Activated naive CD4-positive, alpha-beta T cell treated with Interleukin-2 at 50 U/mL for 16 hours (primary cell): ENCODE data around the gene AMZ2.
A peak's percentile ranks its signal among the peaks of the same experiment; 100 is the strongest.
"Not testable (repeated sequence)": the region's sequence is repeated elsewhere in the genome, so short reads cannot be mapped to it uniquely, and the experiment has no call there.

Experiments used
- DNase-seq: peaks from one replicate; pipeline ENCODE4 v3.0.0-alpha.2; 2020

The AMZ2 gene

DNA sequence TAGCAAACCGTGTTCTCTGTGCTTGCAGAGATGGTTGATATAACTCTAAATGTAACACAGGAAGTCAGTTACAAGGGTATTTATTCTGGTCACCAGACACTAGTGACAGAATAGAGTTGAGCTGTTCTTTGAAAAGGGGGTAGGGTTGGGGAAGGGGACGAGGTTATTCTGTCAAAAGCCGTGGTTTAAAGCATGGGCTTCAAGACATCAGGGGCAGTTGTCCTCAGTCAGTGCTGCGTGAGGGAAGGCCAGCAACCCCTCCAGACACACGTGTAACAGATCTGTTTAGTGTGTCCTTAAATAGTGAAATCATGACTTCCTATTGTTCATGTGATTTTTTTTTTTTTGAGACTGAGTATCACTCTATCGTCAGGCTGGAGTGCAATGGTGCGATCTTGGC lies 5.6 kb downstream of the AMZ2 start:
- DNase-seq = not testable (repeated sequence)

GRCh38 chr17:68255151-68255550 lies 7.3 kb downstream of the AMZ2 start:
- DNase-seq = no peak

DNA sequence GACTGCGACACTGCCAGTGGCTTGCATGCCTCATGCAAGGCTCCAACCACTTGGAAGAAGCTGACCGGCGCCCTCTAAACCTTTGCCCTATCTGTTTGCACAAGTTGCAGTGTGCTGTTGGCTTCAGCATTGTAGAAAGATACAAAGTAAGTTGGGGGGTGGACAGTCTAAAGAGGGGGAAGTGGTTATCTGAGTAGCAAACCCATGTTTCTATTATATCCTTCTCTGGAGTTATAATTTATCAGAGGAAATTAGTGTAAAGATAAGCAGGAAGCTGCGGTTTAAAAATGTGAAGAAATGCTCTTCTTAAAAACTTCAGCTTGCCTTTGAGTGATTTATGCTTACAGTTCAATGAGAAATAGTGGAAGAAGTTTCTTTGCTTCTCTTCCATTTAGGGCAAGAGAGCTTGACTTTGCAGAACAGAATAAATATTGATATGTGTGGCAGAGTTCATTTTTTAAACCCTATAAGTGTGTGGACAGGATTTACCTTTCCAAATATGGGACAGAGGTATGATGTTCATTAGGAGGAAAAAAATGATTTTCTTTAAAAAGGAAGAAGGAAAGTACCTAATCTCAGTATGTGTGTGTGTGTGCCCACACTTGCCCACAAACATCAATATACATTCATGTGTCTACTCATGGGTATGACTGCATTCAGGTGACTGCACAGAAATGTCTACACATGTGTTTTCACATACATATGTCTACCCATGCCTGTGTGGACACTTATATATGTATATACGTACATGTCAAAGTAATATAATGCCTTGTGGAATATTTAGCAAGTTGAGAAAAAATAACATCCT lies 8.1 kb downstream of the AMZ2 start:
- DNase-seq = peak; percentile 40

GRCh38 chr17:68256701-68257100 lies 8.9 kb downstream of the AMZ2 start:
- DNase-seq = not testable (repeated sequence)

- DNase-seq = no peak
Measured at GRCh38 chr17:68257934-68258333, 10.1 kb downstream of the AMZ2 start.

- peak; percentile 80 for DNase-seq
Measured at GRCh38 chr17:68258890-68259647, 11.2 kb downstream of the AMZ2 start.

DNA sequence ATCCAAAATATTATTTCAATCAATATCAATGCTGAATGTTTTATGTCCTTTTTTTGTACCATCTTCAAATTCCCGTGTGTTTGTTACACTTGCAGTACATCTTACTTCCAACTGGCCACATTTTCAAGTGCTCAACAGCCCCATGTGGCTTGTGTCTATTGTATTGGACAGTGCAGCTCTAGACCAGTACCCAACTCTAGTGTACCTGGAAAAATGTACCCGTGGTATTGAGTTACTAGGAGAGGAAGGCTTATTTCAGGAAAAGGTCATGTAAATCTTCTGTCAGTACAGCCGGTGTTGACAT lies 11.8 kb downstream of the AMZ2 start:
- not testable (repeated sequence) for DNase-seq

GRCh38 chr17:68260051-68260762 lies 12.4 kb downstream of the AMZ2 start:
- no peak for DNase-seq

DNA sequence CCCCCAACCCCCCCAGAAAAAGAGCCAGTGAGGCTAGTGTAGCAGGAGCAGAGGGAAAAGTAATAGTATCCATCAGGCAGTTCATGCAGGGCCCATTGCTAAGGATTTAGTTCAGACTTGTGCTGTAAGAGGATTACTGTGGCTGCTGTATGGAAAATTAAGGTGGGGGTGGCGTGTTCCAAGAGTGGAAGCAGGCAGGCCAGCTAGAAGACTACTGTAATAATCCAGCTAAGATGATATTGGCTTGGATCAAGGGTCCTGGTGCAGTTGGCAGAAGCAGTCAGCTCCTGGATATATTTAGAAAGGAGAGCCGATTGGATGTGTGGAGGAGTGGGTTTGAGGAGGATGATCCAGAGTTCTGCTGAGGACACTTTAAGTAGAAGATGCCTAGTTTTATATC lies 14.6 kb downstream of the AMZ2 start:
- DNase-seq = not testable (repeated sequence)

GRCh38 chr17:68263101-68263681 lies 15.3 kb downstream of the AMZ2 start:
- DNase-seq = not testable (repeated sequence)

- not testable (repeated sequence) for DNase-seq
Measured at GRCh38 chr17:68265833-68266232, 18.0 kb downstream of the AMZ2 start.

GRCh38 chr17:68273722-68274121 lies 25.9 kb downstream of the AMZ2 start:
- no peak for DNase-seq

DNA sequence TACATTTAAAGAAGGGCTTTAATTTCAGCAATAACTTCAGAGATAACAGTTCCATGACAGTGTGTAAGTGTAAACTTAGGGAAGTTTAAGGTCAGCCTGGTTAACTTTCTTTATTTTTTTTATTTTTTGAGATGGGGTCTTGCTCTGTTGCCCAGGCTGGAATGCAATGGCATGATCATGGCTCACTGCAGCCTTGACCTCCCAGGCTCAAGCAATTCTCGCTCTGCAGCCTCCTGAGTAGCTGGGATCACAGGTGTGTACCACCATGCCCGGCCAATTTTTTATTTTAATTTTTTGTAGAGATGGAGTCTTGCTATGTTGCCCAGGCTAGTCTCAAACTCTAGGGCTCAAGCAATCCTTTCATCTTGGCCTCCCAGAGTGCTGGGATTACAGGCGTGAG lies 28.5 kb downstream of the AMZ2 start:
- not testable (repeated sequence) for DNase-seq

DNA sequence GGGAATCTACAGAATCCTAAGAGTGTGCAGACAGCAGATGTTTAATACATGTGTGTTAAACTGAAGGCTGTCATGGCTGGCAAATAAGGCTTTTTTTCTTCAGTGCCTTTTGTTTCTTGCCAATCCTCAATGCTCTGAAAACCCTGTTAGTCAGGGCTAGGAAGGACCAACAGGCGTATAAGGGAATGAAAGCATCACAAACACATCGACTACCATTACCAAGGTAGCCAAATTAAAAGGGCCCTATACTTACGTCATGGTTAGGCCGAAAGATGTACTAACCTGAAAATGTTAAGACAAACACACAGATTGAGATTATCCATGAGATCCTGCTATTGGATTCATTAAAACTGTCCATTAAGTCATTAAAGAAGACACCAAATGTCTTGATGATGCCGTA lies 30.0 kb downstream of the AMZ2 start:
- no peak for DNase-seq

- not testable (repeated sequence) for DNase-seq
Measured at GRCh38 chr17:68281965-68282364, 34.1 kb downstream of the AMZ2 start.

DNA sequence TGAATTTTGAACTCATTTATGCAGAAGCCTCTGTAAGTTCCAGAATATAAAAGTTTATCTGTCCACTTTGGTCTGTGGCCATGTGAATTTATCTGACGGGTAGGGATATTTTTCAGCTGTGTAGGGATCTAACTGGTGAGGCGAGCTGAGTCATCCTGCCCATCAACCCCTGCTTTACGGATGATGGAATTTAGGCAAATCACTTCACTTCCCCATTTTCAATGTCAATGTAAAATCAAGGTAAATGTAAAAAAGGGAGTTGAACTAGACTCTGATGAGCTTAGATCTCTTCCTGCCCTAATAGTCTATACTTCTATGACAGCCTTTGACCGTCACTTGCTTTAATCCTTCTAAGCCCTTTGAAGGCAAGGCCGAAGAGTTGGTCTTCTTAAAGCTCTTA lies 40.5 kb downstream of the AMZ2 start:
- no peak for DNase-seq

DNA sequence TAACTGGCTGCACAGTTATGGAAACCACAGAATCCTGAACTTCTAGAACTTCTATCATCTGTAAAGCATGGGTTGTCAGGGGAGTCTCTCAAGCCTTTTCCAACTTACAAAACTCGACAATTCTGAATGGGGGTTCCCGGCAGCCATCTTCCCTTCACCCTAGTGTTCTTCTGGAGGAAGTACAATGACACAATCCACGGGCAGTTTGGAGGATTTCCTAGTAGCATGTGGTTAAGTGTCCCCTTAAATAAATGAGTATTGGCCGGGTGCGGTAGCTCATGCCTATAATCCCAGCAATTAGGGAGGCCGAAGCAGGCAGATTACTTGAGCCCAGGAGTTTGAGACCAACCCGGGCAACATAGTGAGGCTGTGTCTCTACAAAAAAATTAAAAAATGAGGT lies 41.0 kb downstream of the AMZ2 start:
- peak; percentile 14 for DNase-seq

- DNase-seq = no peak
Measured at GRCh38 chr17:68289473-68289872, 41.6 kb downstream of the AMZ2 start.

GRCh38 chr17:68289936-68290267 lies 42.1 kb downstream of the AMZ2 start:
- DNase-seq = no peak

GRCh38 chr17:68290268-68290954 lies 42.6 kb downstream of the AMZ2 start:
- DNase-seq = peak; percentile 64

GRCh38 chr17:68290955-68291835 lies 43.4 kb downstream of the AMZ2 start, which contains the start of the genes ARSG and SLC16A6:
Gene ARSG (plus strand): TSS chr17:68291495. CDS start chr17:68307494, 15,999 bp downstream.
Gene SLC16A6 (minus strand): TSS chr17:68291127. CDS start chr17:68278320, 12,807 bp downstream.
- DNase-seq = peak; percentile 84
